Activated CD4-positive, alpha-beta memory T cell treated with anti-CD3 and anti-CD28 coated beads for 36 hours (primary cell): ENCODE data around the gene SDCCAG8. TPM values are rescaled to one million over a fixed set of nuclear protein-coding genes. Genes with fewer than 3 reads are reported as not detected.
A peak's percentile ranks its signal among the peaks of the same experiment; 100 is the strongest.

Experiments
- CTCF ChIA-PET: fragments of 350-600 bp; sonication (Branson Sonifier 250); formaldehyde crosslinking; loops from one replicate; lab custom pipeline; 2021; ENCODE audit warnings: antibody characterized with exemption, inconsistent platforms; lab: Charles Lee
- POLR2A ChIA-PET: fragments of 350-600 bp; sonication (Branson Sonifier 250); formaldehyde crosslinking; loops from one replicate; lab custom pipeline; 2021; ENCODE audit warnings: antibody characterized with exemption; lab: Charles Lee
- DNase-seq: peaks from one replicate; pipeline ENCODE4 v3.0.0-alpha.2; 2020
- H3K27ac Mint-ChIP-seq: one replicate; pipeline ENCODE4 v1.8.0; 2021; ENCODE audit warnings: mixed read lengths
- H3K27me3 Mint-ChIP-seq: one replicate; pipeline ENCODE4 v1.8.0; 2021; ENCODE audit warnings: mixed read lengths
- H3K36me3 Mint-ChIP-seq: one replicate; pipeline ENCODE4 v1.8.0; 2021; ENCODE audit warnings: mixed read lengths
- H3K4me1 Mint-ChIP-seq: one replicate; pipeline ENCODE4 v1.8.0; 2021; ENCODE audit warnings: low read depth, mixed read lengths
- H3K4me3 Mint-ChIP-seq: one replicate; pipeline ENCODE4 v1.8.0; 2021; ENCODE audit warnings: mild to moderate bottlenecking, mixed read lengths
- H3K9me3 Mint-ChIP-seq: one replicate; pipeline ENCODE4 v1.8.0; 2021; ENCODE audit warnings: mixed read lengths
- intact Hi-C: fragments of 100-400 bp; cut with micrococcal nuclease; formaldehyde crosslinking; loops from one replicate; pipeline ENCODE4 v1.15.1; 2023
- total RNA-seq, 2 experiments: library from RNA; stranded (reverse); gene quantifications; one replicate each; pipeline ENCODE4 v1.2.3, GENCODE V29; 2021

Gene SDCCAG8
- total RNA-seq, 2 experiments from 2014 or later: 20.7 to 23.2 TPM

DNA sequence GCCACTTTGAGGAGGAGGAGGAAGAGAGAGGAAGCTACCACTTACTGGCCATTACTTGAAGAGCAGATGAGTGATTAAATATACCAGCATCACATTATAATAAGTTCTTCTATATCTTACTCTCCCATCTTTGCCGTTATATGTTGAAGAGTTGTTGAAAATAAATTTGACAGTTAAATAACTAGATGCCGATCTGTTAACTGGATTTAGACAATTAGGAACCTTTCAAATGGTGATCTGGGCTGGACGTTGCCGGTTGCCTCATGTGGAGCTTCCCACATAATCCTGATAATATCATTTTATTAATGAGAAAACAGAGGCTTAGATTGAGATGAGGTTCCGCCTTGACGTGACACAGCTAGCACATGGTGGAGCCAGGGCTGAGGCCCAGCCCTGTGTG lies 147.0 kb downstream of the SDCCAG8 start:
- Mint-ChIP-seq H3K9me3 (no peaks in the 10 kb centered on the region), H3K27me3 (no peaks in the 10 kb centered on the region), H3K4me3 (no peak overlapping the region), H3K27ac (no peak overlapping the region), H3K4me1 (peaks cover 14% of the 10 kb centered on the region), H3K36me3 (peaks cover 4% of the 10 kb centered on the region)
- DNase-seq: no peak
- ChIA-PET CTCF (no interaction called here), POLR2A (no interaction called here)
- intact Hi-C loops: no loop called here

DNA sequence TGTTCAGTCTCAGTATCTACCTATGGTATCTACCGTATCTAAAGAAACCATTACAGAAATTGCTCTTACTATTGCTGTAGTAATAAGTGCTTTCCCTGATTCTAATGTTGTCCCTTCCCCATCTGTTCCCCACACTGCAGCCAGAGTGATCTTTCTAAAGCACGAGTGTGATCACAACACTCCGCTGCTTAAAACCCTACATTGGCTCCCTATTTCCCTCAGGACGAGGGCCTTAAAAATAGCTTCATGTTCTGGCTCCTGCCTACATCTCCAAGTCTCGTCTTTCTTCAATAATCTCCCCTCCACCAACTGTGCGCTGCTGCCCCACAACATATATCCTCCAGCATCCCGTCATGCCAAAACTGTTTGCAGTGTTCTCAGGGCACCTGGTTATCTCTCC lies 150.6 kb downstream of the SDCCAG8 start:
- ChIA-PET CTCF (interaction anchor here (5.5 kb wide), 1 partner anchor 62 kb away, joined by 25 read pairs; no protein-coding TSS in a partner anchor), POLR2A (no interaction called here)
- H3K27ac Mint-ChIP-seq: no peak overlapping the region
- H3K27me3 Mint-ChIP-seq: no peaks in the 10 kb centered on the region
- no peak overlapping the region for H3K4me3 Mint-ChIP-seq
- peaks cover 15% of the 10 kb centered on the region for H3K4me1 Mint-ChIP-seq
- no peaks in the 10 kb centered on the region for H3K9me3 Mint-ChIP-seq
- H3K36me3 Mint-ChIP-seq: peaks cover 3% of the 10 kb centered on the region
- DNase-seq: no peak
- intact Hi-C loops: loop anchor here (5.0 kb wide), 1 partner anchor 64 kb away; no protein-coding TSS in a partner anchor

DNA sequence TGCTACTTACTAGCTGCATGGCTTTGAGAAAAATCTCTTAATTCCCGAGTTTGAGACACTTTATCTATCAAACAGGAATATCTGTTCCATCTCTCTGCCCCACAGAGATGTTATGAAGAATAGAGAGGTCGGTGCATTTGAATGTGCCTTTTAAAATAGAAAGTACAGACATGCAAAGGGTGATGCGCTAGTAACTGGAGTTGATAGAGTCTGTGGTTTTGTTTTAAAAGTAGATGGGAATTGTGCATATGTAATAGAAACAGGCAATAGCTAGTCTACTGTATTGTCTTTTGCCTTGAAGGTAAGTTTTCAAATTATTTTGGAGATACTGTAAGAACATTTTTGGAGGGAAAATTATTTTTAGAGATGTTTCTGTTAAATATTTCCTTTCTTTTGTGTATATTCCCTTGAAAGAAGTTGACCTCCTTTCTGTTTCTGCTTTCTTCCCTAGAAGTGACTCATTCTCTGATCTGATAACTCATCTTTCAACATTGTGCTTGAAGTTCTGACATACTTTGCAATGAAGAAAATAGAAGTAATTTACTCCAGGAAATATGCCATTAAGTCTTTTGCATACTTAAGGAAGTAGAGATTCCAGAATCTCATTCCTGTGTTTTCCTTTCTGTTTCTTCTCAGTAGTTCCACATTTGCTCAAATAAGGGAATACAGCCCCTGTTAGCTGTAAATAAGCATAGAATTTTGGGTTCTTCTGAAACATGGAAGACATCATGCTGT lies 151.6 kb downstream of the SDCCAG8 start:
- peaks cover 2% of the 10 kb centered on the region for H3K36me3 Mint-ChIP-seq
- H3K4me3 Mint-ChIP-seq: no peak overlapping the region
- no peaks in the 10 kb centered on the region for H3K9me3 Mint-ChIP-seq
- DNase-seq: no peak
- H3K4me1 Mint-ChIP-seq: peaks cover 15% of the 10 kb centered on the region
- ChIA-PET CTCF (interaction anchor here (5.5 kb wide), 1 partner anchor 63 kb away, joined by 25 read pairs; no protein-coding TSS in a partner anchor), POLR2A (no interaction called here)
- intact Hi-C loops: loop anchor here (5.0 kb wide), 1 partner anchor 65 kb away; no protein-coding TSS in a partner anchor
- H3K27me3 Mint-ChIP-seq: no peaks in the 10 kb centered on the region
- H3K27ac Mint-ChIP-seq: peak overlapping the region; percentile 18

GRCh38 chr1:243408479-243408878 lies 152.6 kb downstream of the SDCCAG8 start:
- Mint-ChIP-seq H3K27me3 (no peaks in the 10 kb centered on the region), H3K36me3 (no peaks in the 10 kb centered on the region), H3K9me3 (no peaks in the 10 kb centered on the region), H3K27ac (no peak overlapping the region), H3K4me1 (peaks cover 15% of the 10 kb centered on the region), H3K4me3 (no peak overlapping the region)
- ChIA-PET POLR2A (no interaction called here), CTCF (interaction anchor here (5.5 kb wide), 1 partner anchor 64 kb away, joined by 25 read pairs; no protein-coding TSS in a partner anchor)
- DNase-seq: no peak
- intact Hi-C loops: loop anchor here (5.0 kb wide), 1 partner anchor 66 kb away; no protein-coding TSS in a partner anchor

GRCh38 chr1:243409284-243409683 lies 153.4 kb downstream of the SDCCAG8 start:
- ChIA-PET CTCF (interaction anchor here (0.6 to 5.5 kb wide), 5 partner anchors 10 to 67 kb away, joined by 3 to 25 read pairs (median 3); no protein-coding TSS in a partner anchor), POLR2A (no interaction called here)
- Mint-ChIP-seq H3K4me3 (no peak overlapping the region), H3K27ac (no peak overlapping the region), H3K9me3 (no peaks in the 10 kb centered on the region), H3K36me3 (no peaks in the 10 kb centered on the region), H3K27me3 (no peaks in the 10 kb centered on the region), H3K4me1 (peaks cover 20% of the 10 kb centered on the region)
- no peak for DNase-seq
- intact Hi-C loops: loop anchor here (5.0 kb wide), 1 partner anchor 67 kb away; no protein-coding TSS in a partner anchor

- no peak for DNase-seq
- H3K27ac Mint-ChIP-seq: no peak overlapping the region
- no peaks in the 10 kb centered on the region for H3K27me3 Mint-ChIP-seq
- ChIA-PET CTCF (interaction anchor here (5.5 kb wide), 1 partner anchor 67 kb away, joined by 25 read pairs; no protein-coding TSS in a partner anchor), POLR2A (no interaction called here)
- peaks cover 30% of the 10 kb centered on the region for H3K4me1 Mint-ChIP-seq
- peaks cover 9% of the 10 kb centered on the region for H3K36me3 Mint-ChIP-seq
- H3K9me3 Mint-ChIP-seq: no peaks in the 10 kb centered on the region
- intact Hi-C loops: no loop called here
- no peak overlapping the region for H3K4me3 Mint-ChIP-seq
These were observed 155.6 kb downstream of the SDCCAG8 start for GRCh38 chr1:243411472-243411871.

GRCh38 chr1:243413431-243414151 lies 157.8 kb downstream of the SDCCAG8 start:
- Mint-ChIP-seq H3K36me3 (peaks cover 14% of the 10 kb centered on the region), H3K4me3 (no peak overlapping the region), H3K27ac (no peak overlapping the region), H3K4me1 (peaks cover 21% of the 10 kb centered on the region), H3K27me3 (no peaks in the 10 kb centered on the region), H3K9me3 (no peaks in the 10 kb centered on the region)
- intact Hi-C loops: no loop called here
- POLR2A ChIA-PET: no interaction called here
- no peak for DNase-seq
- CTCF ChIA-PET: interaction anchor here (0.6 to 0.8 kb wide), 2 partner anchors 217 to 886 kb away, joined by 3 read pairs; no protein-coding TSS in a partner anchor

GRCh38 chr1:243414152-243414494 lies 158.3 kb downstream of the SDCCAG8 start:
- no peaks in the 10 kb centered on the region for H3K27me3 Mint-ChIP-seq
- intact Hi-C loops: no loop called here
- POLR2A ChIA-PET: no interaction called here
- peaks cover 16% of the 10 kb centered on the region for H3K36me3 Mint-ChIP-seq
- H3K27ac Mint-ChIP-seq: no peak overlapping the region
- peaks cover 21% of the 10 kb centered on the region for H3K4me1 Mint-ChIP-seq
- no peak overlapping the region for H3K4me3 Mint-ChIP-seq
- no peaks in the 10 kb centered on the region for H3K9me3 Mint-ChIP-seq
- CTCF ChIA-PET: interaction anchor here (0.6 kb wide), 1 partner anchor 217 kb away, joined by 3 read pairs; no protein-coding TSS in a partner anchor
- DNase-seq: no peak

DNA sequence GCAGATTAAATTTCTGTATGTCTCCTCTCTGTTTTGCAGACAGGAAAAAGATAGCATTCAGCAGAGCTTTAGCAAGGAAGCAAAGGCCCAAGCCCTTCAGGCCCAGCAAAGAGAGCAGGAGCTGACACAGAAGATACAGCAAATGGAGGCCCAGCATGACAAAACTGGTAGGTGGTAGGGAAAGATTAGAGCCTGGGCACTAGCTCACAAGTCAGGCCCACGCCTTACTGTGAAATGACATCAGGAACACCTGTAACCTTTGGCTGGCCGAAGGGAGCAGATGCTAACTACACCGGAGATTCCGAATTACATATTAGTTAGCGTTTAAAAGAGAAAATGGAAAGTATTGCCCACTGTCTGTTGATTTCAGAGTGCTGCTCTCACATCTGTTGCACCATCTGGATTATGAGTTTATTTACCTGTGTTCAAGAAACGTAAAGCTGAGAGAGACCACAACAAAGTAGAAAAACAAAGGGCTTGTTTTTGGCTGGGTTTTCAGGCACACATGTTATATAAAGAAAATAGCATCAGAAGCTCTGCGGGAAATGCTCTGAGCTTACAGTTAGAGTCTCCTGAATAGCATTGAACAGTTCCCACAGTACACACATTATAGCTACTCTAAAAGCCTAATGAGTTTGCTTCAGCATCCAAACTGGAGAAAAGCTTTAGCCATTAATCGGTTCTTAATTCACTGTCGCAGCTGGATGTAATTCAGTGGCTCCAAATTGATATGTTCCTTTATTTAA lies 160.0 kb downstream of the SDCCAG8 start:
- intact Hi-C loops: loop anchor here (1.0 kb wide), 1 partner anchor 180 kb away; no protein-coding TSS in a partner anchor
- Mint-ChIP-seq H3K9me3 (no peaks in the 10 kb centered on the region), H3K4me3 (no peak overlapping the region), H3K4me1 (peaks cover 26% of the 10 kb centered on the region), H3K27ac (no peak overlapping the region), H3K27me3 (no peaks in the 10 kb centered on the region), H3K36me3 (peaks cover 18% of the 10 kb centered on the region)
- DNase-seq: no peak
- ChIA-PET CTCF (no interaction called here), POLR2A (no interaction called here)

DNA sequence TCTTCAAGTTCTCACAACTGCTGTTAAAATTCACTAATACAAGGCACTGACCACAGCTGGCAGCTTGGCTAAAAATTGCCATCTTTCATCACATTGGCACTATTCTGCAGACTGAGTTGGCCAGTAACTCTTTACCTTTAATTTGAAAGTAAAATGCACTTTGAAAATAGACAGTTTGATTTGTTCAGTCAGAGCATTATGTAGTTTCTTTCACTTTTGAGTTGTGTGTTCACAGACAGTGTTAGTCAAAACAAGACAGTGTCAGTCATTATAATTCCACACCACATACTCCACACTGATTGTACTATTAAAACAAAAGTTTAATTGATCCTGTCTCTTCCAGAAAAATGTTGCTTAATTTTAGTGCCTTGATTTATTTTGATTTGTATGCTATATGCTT lies 160.7 kb downstream of the SDCCAG8 start:
- H3K4me1 Mint-ChIP-seq: peaks cover 32% of the 10 kb centered on the region
- intact Hi-C loops: loop anchor here (1.0 kb wide), 1 partner anchor 180 kb away; no protein-coding TSS in a partner anchor
- DNase-seq: no peak
- no peaks in the 10 kb centered on the region for H3K27me3 Mint-ChIP-seq
- ChIA-PET CTCF (no interaction called here), POLR2A (no interaction called here)
- H3K27ac Mint-ChIP-seq: peak overlapping the region; percentile 34
- peaks cover 18% of the 10 kb centered on the region for H3K36me3 Mint-ChIP-seq
- H3K9me3 Mint-ChIP-seq: no peaks in the 10 kb centered on the region
- no peak overlapping the region for H3K4me3 Mint-ChIP-seq

DNA sequence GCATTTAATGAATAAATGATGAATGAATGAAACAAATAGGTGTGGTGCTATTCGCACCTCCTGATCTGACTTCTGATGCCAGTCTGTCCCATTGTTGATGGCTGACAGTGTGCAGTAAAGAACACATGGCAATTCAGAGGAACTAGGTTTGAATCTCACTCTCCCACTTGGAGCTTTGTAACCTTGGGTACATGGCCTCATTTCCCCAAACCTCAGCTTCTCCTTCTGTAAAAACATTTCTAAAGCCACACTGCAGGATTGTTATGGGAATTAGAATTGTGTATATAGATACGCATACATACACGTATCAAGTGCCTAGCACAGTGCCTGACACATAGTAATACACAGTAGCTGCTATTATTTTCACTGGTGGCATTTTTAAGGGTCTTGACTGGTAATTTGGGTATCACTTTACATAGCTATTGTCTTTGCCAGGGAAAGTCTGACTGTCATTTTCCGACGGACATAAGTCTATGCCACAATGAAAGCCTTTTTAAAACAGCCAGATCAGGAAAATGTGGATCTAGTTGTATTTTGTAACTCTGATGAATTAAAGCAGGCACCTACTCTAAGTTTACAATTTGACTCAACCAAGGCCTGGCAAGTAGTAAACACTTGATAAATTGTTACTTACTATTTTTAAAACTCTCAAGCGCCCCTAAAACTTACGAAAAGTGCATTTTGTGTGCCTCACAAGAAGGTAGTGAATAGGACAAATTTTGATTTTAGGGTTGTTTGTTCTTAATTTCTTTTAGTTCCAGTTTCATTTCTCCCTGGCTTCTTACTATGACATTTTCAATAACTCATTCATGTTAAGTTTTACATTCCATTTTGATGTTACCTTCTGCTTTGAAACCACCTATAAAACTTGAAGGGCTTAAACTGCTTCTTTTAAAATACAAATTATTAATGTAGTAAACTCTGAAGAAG lies 164.4 kb downstream of the SDCCAG8 start:
- H3K27ac Mint-ChIP-seq: no peak overlapping the region
- H3K36me3 Mint-ChIP-seq: peaks cover 18% of the 10 kb centered on the region
- ChIA-PET CTCF (interaction anchor here (0.6 to 1.0 kb wide), 2 partner anchors 11 to 1380 kb away, joined by 3 read pairs; no protein-coding TSS in a partner anchor), POLR2A (no interaction called here)
- intact Hi-C loops: loop anchor here (5.0 to 10.0 kb wide), 2 partner anchors 425 to 627 kb away; no protein-coding TSS in a partner anchor
- H3K9me3 Mint-ChIP-seq: no peaks in the 10 kb centered on the region
- H3K27me3 Mint-ChIP-seq: no peaks in the 10 kb centered on the region
- DNase-seq: no peak
- H3K4me3 Mint-ChIP-seq: no peak overlapping the region
- peaks cover 33% of the 10 kb centered on the region for H3K4me1 Mint-ChIP-seq
